Fibroblast of pulmonary artery (primary cell): ENCODE measurements around the gene TMPRSS15.

Experiments
- DNase-seq: peaks from one replicate; pipeline ENCODE4 v3.0.0-alpha.2; 2010; ENCODE audit warnings: low read depth
- H3K4me3 ChIP-seq: replicated peaks from 2 replicates; pipeline ENCODE4 v1.5.1; 2011; ENCODE audit warnings: low read depth, mild to moderate bottlenecking, control low read depth, low read length, moderate library complexity
- TF ChIP-seq, protein P1 (sequence below): IDR thresholded peaks from 2 replicates; pipeline ENCODE4 v1.5.1; 2011; ENCODE audit warnings: mild to moderate bottlenecking, control low read depth, low read length, inconsistent platforms; ENCODE audit errors: missing control alignments

Gene TMPRSS15

GRCh38 chr21:18268906-18269305 lies 134.7 kb downstream of the TMPRSS15 start:
- H3K4me3 ChIP-seq = no peak overlapping the region
- no peak for DNase-seq
- TF ChIP-seq, protein P1, sequence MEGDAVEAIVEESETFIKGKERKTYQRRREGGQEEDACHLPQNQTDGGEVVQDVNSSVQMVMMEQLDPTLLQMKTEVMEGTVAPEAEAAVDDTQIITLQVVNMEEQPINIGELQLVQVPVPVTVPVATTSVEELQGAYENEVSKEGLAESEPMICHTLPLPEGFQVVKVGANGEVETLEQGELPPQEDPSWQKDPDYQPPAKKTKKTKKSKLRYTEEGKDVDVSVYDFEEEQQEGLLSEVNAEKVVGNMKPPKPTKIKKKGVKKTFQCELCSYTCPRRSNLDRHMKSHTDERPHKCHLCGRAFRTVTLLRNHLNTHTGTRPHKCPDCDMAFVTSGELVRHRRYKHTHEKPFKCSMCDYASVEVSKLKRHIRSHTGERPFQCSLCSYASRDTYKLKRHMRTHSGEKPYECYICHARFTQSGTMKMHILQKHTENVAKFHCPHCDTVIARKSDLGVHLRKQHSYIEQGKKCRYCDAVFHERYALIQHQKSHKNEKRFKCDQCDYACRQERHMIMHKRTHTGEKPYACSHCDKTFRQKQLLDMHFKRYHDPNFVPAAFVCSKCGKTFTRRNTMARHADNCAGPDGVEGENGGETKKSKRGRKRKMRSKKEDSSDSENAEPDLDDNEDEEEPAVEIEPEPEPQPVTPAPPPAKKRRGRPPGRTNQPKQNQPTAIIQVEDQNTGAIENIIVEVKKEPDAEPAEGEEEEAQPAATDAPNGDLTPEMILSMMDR = no peak

DNA sequence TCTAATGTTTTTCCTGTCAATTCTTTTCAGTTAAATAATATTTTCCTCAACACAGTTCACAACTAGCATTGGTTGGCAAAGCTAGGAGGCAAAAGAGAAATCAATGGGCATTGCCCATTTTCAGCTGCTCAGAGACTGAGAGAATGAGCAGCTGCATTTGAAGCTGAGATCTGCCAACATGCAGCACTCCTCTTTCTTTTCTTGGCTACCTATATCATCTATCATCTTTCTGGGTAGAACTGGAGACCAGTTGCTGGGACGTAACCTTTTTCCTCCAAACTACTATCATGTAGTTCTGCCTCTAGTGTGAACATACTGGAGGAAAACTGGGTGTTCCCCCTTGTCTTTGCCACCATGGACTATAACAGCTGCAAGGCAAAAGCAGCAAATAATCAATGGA lies 136.1 kb downstream of the TMPRSS15 start:
- no peak overlapping the region for H3K4me3 ChIP-seq
- DNase-seq = no peak
- TF ChIP-seq, protein P1 = no peak

- no peak overlapping the region for H3K4me3 ChIP-seq
- DNase-seq = peak; percentile 1
- TF ChIP-seq, protein P1 = no peak
Observed at GRCh38 chr21:18265944-18266343, 137.6 kb downstream of the TMPRSS15 start.

- TF ChIP-seq, protein P1 = no peak
- no peak for DNase-seq
- H3K4me3 ChIP-seq = no peak overlapping the region
Observed at GRCh38 chr21:18253799-18254198, 149.8 kb downstream of the TMPRSS15 start.

GRCh38 chr21:18253221-18253620 lies 150.4 kb downstream of the TMPRSS15 start:
- DNase-seq = no peak
- H3K4me3 ChIP-seq = no peak overlapping the region
- TF ChIP-seq, protein P1 = no peak

DNA sequence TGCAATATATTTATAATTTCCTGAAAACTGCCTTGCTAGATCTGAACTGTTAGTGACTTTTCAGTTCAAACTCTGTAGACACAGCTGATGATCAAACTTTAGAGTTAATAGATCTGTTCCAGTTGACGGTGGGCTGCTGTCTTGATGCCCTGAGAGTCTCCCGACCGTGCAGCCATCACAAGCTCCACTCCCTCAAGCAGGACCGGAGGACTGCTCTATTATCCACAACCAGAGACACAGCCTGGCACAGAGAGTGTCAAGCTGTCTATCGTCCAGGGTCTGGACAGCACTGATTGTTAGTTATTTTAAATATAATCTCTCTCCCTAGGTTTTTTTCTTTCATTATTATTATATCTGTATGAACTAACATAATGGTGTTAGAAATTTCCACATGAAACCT lies 150.9 kb downstream of the TMPRSS15 start:
- no peak for DNase-seq
- H3K4me3 ChIP-seq = no peak overlapping the region
- TF ChIP-seq, protein P1 = no peak

GRCh38 chr21:18252256-18252655 lies 151.3 kb downstream of the TMPRSS15 start:
- no peak for DNase-seq
- no peak overlapping the region for H3K4me3 ChIP-seq
- TF ChIP-seq, protein P1 = no peak
